NCI-H748 treated with DMSO at 0.1 percent for 48 hours (cell line): Measurements from ENCODE around the gene MEIS2.

ENCODE experiments used
- DNase-seq: peaks from one replicate; lab custom pipeline; 2025; lab: John Stamatoyannopoulos, UW

Gene MEIS2

GRCh38 chr15:37100109-37100965 lies at the start of gene MEIS2:
MEIS2 (minus strand) TSS chr15:37100549; CDS start chr15:37099466, 1,083 bp downstream.
- peak; percentile 54 for DNase-seq

- no peak for DNase-seq
Measured at GRCh38 chr15:37149146-37149545, 48.8 kb upstream of the MEIS2 start.

- DNase-seq: no peak
Measured at GRCh38 chr15:37148714-37149113, 48.4 kb upstream of the MEIS2 start.

GRCh38 chr15:37143351-37143750 lies 43.0 kb upstream of the MEIS2 start:
- DNase-seq: no peak

GRCh38 chr15:37142371-37142770 lies 42.0 kb upstream of the MEIS2 start:
- DNase-seq: no peak

GRCh38 chr15:37140531-37141058 lies 40.2 kb upstream of the MEIS2 start:
- no peak for DNase-seq

GRCh38 chr15:37138591-37139215 lies 38.4 kb upstream of the MEIS2 start:
- no peak for DNase-seq

- no peak for DNase-seq
Measured at GRCh38 chr15:37137221-37137620, 36.9 kb upstream of the MEIS2 start.

- DNase-seq: no peak
Measured at GRCh38 chr15:37136666-37137065, 36.3 kb upstream of the MEIS2 start.

GRCh38 chr15:37135225-37135624 lies 34.9 kb upstream of the MEIS2 start:
- no peak for DNase-seq

- DNase-seq: no peak
Measured at GRCh38 chr15:37134699-37135131, 34.4 kb upstream of the MEIS2 start.

GRCh38 chr15:37134244-37134643 lies 33.9 kb upstream of the MEIS2 start:
- DNase-seq: no peak

- DNase-seq: no peak
Measured at GRCh38 chr15:37133602-37134001, 33.3 kb upstream of the MEIS2 start.

GRCh38 chr15:37132826-37133417 lies 32.6 kb upstream of the MEIS2 start:
- no peak for DNase-seq

GRCh38 chr15:37131621-37132020 lies 31.3 kb upstream of the MEIS2 start:
- DNase-seq: no peak

- DNase-seq: no peak
Measured at GRCh38 chr15:37130356-37130755, 30.0 kb upstream of the MEIS2 start.

GRCh38 chr15:37125143-37125542 lies 24.8 kb upstream of the MEIS2 start:
- no peak for DNase-seq

- DNase-seq: no peak
Measured at GRCh38 chr15:37124331-37124730, 24.0 kb upstream of the MEIS2 start.

- DNase-seq: no peak
Measured at GRCh38 chr15:37122703-37123102, 22.4 kb upstream of the MEIS2 start.

- DNase-seq: no peak
Measured at GRCh38 chr15:37121492-37121891, 21.1 kb upstream of the MEIS2 start.

GRCh38 chr15:37117030-37117429 lies 16.7 kb upstream of the MEIS2 start:
- DNase-seq: no peak

- DNase-seq: no peak
Measured at GRCh38 chr15:37115538-37115937, 15.2 kb upstream of the MEIS2 start.
